ENCODE data around the gene RFPL4AL1. TPM values are rescaled to one million over a fixed set of nuclear protein-coding genes. Genes with fewer than 3 reads are reported as not detected.
"Not testable (repeated sequence)": the region's sequence is repeated elsewhere in the genome, so short reads cannot be mapped to it uniquely, and the experiment has no call there.

Gene RFPL4AL1
- polyA plus RNA-seq (2012; ENCODE audit: low read depth, missing spikeins) = not detected

GRCh38 chr19:55768818-55769217 lies at the start of gene RFPL4AL1:
Gene RFPL4AL1 (plus strand): TSS chr19:55769118. CDS start chr19:55771805, 2,687 bp downstream.
- FAIRE-seq; DNase-seq (ENCODE audit: insufficient read length, low spot score): not testable (repeated sequence)

GRCh38 chr19:55720214-55720746 lies 48.6 kb upstream of the RFPL4AL1 start:
- no peak for TF ChIP-seq POLR2AphosphoS5 (IDR thresholded peaks at IDR 0.05; ENCODE audit: low read depth, low read length)
- no peak for TF ChIP-seq POU2F2 (IDR thresholded peaks at IDR 0.05; ENCODE audit: low read depth, low read length)
- TF ChIP-seq POLR2A (IDR thresholded peaks at IDR 0.05; ENCODE audit: low read depth, low read length) = no peak
- no peak for TF ChIP-seq PAX5 (IDR thresholded peaks at IDR 0.05; ENCODE audit: insufficient read depth, low read length, severe bottlenecking)
- TF ChIP-seq SPI1 (IDR thresholded peaks at IDR 0.05; ENCODE audit: low read depth, low read length) = no peak
- TF ChIP-seq TAF1 (IDR thresholded peaks at IDR 0.05; ENCODE audit: low read depth, low read length) = no peak
- FAIRE-seq (no peak), DNase-seq (ENCODE audit: insufficient read length, low spot score) (no peak)

GRCh38 chr19:55720801-55721200 lies 48.1 kb upstream of the RFPL4AL1 start:
- DNase-seq (ENCODE audit: insufficient read length, low spot score) = no peak
- TF ChIP-seq POLR2AphosphoS5 (IDR thresholded peaks at IDR 0.05; ENCODE audit: low read depth, low read length) (no peak), POU2F2 (IDR thresholded peaks at IDR 0.05; ENCODE audit: low read depth, low read length) (no peak), POLR2A (IDR thresholded peaks at IDR 0.05; ENCODE audit: low read depth, low read length) (no peak), PAX5 (IDR thresholded peaks at IDR 0.05; ENCODE audit: insufficient read depth, low read length, severe bottlenecking) (no peak), SPI1 (IDR thresholded peaks at IDR 0.05; ENCODE audit: low read depth, low read length) (no peak), TAF1 (IDR thresholded peaks at IDR 0.05; ENCODE audit: low read depth, low read length) (no peak)
- no peak for FAIRE-seq

DNA sequence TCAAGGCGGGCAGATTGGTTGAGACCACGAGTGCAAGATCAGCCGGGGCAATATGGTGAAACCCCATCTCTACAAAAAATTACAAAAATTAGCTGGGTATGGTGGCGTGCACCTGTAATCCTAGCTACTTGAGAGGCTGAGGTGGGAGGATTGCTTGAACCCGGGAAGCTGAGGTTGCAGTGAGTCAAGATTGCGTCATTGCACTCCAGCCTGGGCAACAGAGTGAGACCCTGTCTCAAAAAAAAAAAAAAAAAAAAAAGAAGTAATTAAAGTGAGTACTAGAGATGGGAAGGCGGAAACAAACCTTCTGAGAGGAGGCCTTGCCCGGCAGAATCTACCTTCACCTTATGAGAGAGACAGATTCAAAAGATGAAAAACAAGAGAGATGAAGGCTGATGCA lies 45.4 kb upstream of the RFPL4AL1 start:
- no peak for TF ChIP-seq PAX5 (IDR thresholded peaks at IDR 0.05; ENCODE audit: insufficient read depth, low read length, severe bottlenecking)
- no peak for TF ChIP-seq POLR2A (IDR thresholded peaks at IDR 0.05; ENCODE audit: low read depth, low read length)
- DNase-seq (ENCODE audit: insufficient read length, low spot score) (no peak), FAIRE-seq (no peak)

DNA sequence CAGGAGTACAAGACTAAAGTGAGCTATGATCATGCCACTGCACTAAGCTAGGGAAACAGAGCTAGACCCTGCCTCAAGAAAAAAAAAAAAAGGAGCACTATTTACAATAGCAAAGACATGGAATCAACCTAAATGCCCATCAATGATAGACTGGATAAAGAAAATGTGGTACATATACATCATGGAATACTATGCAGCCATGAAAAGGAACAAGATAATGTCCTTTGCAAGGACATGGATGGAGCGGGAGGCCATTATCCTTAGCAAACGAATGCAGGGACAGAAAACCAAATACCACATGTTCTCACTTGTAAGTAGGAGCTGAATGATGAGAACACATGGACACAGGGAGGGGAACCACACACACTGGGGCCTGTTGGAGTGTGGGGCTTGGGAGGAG lies 38.5 kb upstream of the RFPL4AL1 start:
- DNase-seq (ENCODE audit: insufficient read length, low spot score); FAIRE-seq: not testable (repeated sequence)

DNA sequence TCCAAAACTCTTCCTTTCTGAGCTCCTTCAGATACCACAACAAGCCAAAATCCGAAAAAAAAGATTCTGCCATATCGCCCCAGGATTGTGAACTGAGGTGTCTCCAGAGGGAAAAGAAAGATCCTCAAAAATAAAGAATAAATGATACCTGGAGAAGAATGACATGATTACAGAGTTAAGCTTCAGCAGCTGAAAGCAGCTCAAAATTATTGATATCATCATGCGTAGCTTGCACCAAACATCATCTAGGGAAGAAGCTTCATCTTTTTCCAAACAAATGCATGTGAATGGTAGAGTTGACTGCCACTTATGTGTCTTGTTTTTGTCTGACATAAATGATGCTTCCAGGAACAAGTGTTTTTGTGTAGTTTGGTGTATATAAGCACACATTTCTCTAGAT lies 30.6 kb upstream of the RFPL4AL1 start, which contains the start of gene NLRP9:
Gene NLRP9 (minus strand): TSS at position 101 of the 400 bp plus-strand sequence. CDS start 28 bp downstream, at position 73.
- TF ChIP-seq TAF1 (IDR thresholded peaks at IDR 0.05; ENCODE audit: low read depth, low read length) = no peak
- TF ChIP-seq SPI1 (IDR thresholded peaks at IDR 0.05; ENCODE audit: low read depth, low read length) = no peak
- TF ChIP-seq POLR2A (IDR thresholded peaks at IDR 0.05; ENCODE audit: low read depth, low read length) = no peak
- no peak for TF ChIP-seq POU2F2 (IDR thresholded peaks at IDR 0.05; ENCODE audit: low read depth, low read length)
- TF ChIP-seq PAX5 (IDR thresholded peaks at IDR 0.05; ENCODE audit: insufficient read depth, low read length, severe bottlenecking) = no peak
- TF ChIP-seq POLR2AphosphoS5 (IDR thresholded peaks at IDR 0.05; ENCODE audit: low read depth, low read length) = no peak
- FAIRE-seq = no peak

DNA sequence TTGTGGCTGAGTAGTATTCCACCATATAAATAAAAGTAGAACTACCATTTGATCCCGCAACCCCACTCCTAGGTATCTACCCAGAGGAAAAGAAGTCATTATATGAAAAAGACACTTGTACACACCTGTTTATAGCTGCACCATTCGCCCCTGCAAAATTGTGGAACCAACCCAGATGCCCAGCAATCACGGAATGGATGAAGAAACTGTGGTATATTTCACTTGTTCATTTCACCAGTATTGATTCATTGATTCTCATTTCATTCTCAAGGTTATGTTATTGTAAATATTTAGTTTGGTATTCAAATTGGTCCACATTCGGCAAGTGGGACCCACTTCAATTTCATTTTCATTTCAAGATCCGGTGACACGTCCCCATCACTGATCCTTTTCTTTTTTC lies 18.2 kb upstream of the RFPL4AL1 start:
- no peak for FAIRE-seq
- TF ChIP-seq TAF1 (IDR thresholded peaks at IDR 0.05; ENCODE audit: low read depth, low read length) (no peak), PAX5 (IDR thresholded peaks at IDR 0.05; ENCODE audit: insufficient read depth, low read length, severe bottlenecking) (no peak), POLR2A (IDR thresholded peaks at IDR 0.05; ENCODE audit: low read depth, low read length) (no peak), POLR2AphosphoS5 (IDR thresholded peaks at IDR 0.05; ENCODE audit: low read depth, low read length) (no peak), POU2F2 (IDR thresholded peaks at IDR 0.05; ENCODE audit: low read depth, low read length) (no peak), SPI1 (IDR thresholded peaks at IDR 0.05; ENCODE audit: low read depth, low read length) (no peak)
- no peak for DNase-seq (ENCODE audit: insufficient read length, low spot score)

More for the DNA sequence above, 30.6 kb upstream of the RFPL4AL1 start, which contains the start of gene NLRP9:
- DNase-seq (ENCODE audit: insufficient read length, low spot score) = no peak

- DNase-seq (ENCODE audit: insufficient read length, low spot score) (no peak), FAIRE-seq (no peak)
- TF ChIP-seq POLR2A (IDR thresholded peaks at IDR 0.05; ENCODE audit: low read depth, low read length) (no peak), TAF1 (IDR thresholded peaks at IDR 0.05; ENCODE audit: low read depth, low read length) (no peak), POLR2AphosphoS5 (IDR thresholded peaks at IDR 0.05; ENCODE audit: low read depth, low read length) (no peak), SPI1 (IDR thresholded peaks at IDR 0.05; ENCODE audit: low read depth, low read length) (no peak), PAX5 (IDR thresholded peaks at IDR 0.05; ENCODE audit: insufficient read depth, low read length, severe bottlenecking) (no peak), POU2F2 (IDR thresholded peaks at IDR 0.05; ENCODE audit: low read depth, low read length) (no peak)
These were observed 15.5 kb upstream of the RFPL4AL1 start for GRCh38 chr19:55753401-55753800.

DNA sequence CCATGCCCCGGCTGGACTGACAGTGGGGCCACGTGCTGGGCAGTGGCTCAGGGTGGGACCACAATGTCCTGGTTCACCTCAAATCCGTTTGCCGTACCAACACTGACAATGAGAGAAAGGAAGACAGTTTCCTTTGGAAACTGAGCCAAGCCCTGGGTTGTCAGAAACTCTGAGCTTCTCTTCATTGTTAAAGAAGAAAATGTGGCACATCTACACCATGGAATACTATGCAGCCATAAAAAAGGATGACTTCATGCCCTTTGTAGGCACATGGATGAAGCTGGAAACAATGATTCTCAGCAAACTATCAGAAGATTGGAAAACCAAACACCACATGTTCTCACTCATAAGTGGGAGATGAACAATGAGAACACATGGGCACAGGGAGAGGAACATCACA lies 12.1 kb upstream of the RFPL4AL1 start:
- DNase-seq (ENCODE audit: insufficient read length, low spot score); FAIRE-seq: not testable (repeated sequence)

- not testable (repeated sequence) for DNase-seq (ENCODE audit: insufficient read length, low spot score); FAIRE-seq
These were observed 10.1 kb upstream of the RFPL4AL1 start, which contains the start of gene RFPL4A for GRCh38 chr19:55758797-55759196. Gene RFPL4A (plus strand): TSS chr19:55759097. CDS start chr19:55761801, 2,704 bp downstream.

- FAIRE-seq (no peak), DNase-seq (ENCODE audit: insufficient read length, low spot score) (no peak)
- TF ChIP-seq SPI1 (IDR thresholded peaks at IDR 0.05; ENCODE audit: low read depth, low read length) (no peak), POU2F2 (IDR thresholded peaks at IDR 0.05; ENCODE audit: low read depth, low read length) (no peak), POLR2A (IDR thresholded peaks at IDR 0.05; ENCODE audit: low read depth, low read length) (no peak), TAF1 (IDR thresholded peaks at IDR 0.05; ENCODE audit: low read depth, low read length) (no peak), PAX5 (IDR thresholded peaks at IDR 0.05; ENCODE audit: insufficient read depth, low read length, severe bottlenecking) (no peak), POLR2AphosphoS5 (IDR thresholded peaks at IDR 0.05; ENCODE audit: low read depth, low read length) (no peak)
These were observed 2.5 kb upstream of the RFPL4AL1 start for GRCh38 chr19:55766466-55766865.

GRCh38 chr19:55769632-55770031 lies 714 bp downstream of the RFPL4AL1 start:
- FAIRE-seq; DNase-seq (ENCODE audit: insufficient read length, low spot score): not testable (repeated sequence)

All from GM12891 (cell line).